IMR-90 (cell line): ENCODE data around the gene CAV3. TPM values are rescaled to one million over a fixed set of nuclear protein-coding genes. Genes with fewer than 3 reads are reported as not detected.

ENCODE experiments used
- ATAC-seq: fragments of 200-7000 bp; cut with Tn5 transposase; 2 replicates; pipeline ENCODE4 v1.9.1; 2020; ENCODE audit warnings: low read depth, mild to moderate bottlenecking, moderate library complexity
- BruUV-seq: library from RNA; stranded (reverse); fragments of 400-500 nt; replicated peaks from 2 replicates; lab custom pipeline; 2021; lab: Mats Ljungman, UMichigan
- CTCF ChIA-PET: fragments of 300-600 bp; formaldehyde crosslinking; extraction: SDS; loops from one replicate; lab custom pipeline; 2021; ENCODE audit warnings: antibody characterized with exemption; lab: Yijun Ruan, JAX
- POLR2A ChIA-PET: fragments of 300-600 bp; sonication (Branson Sonifier 250); formaldehyde crosslinking; loops from one replicate; lab custom pipeline; 2022; ENCODE audit warnings: antibody characterized with exemption; ENCODE audit not compliant: unreplicated experiment; lab: Charles Lee
- DNase-seq: peaks from one replicate; pipeline ENCODE4 v3.0.0; 2013
- H2AFZ ChIP-seq: replicated peaks from 2 replicates; pipeline ENCODE3; 2013; ENCODE audit warnings: low read length, mild to moderate bottlenecking; ENCODE audit not compliant: poor library complexity
- H2AK5ac ChIP-seq: 2 replicates; pipeline ENCODE4 v1.6.1; 2013; ENCODE audit warnings: low read depth, low read length, inconsistent platforms
- H2AK9ac ChIP-seq: replicated peaks from 2 replicates; pipeline ENCODE3; 2013; ENCODE audit warnings: mild to moderate bottlenecking, low read depth, low read length, moderate library complexity; ENCODE audit not compliant: poor library complexity
- H2BK120ac ChIP-seq: 2 replicates; pipeline ENCODE4 v1.6.1; 2013; ENCODE audit warnings: low read depth, low read length, inconsistent platforms
- H2BK15ac ChIP-seq: 3 replicates; pipeline ENCODE4 v1.6.1; 2013; ENCODE audit warnings: low read depth, low read length, inconsistent platforms
- H2BK20ac ChIP-seq: 2 replicates; pipeline ENCODE4 v1.6.1; 2013; ENCODE audit warnings: low read depth, mild to moderate bottlenecking, inconsistent platforms, low read length, moderate library complexity
- H2BK5ac ChIP-seq: 2 replicates; pipeline ENCODE4 v1.6.1; 2013; ENCODE audit warnings: mild to moderate bottlenecking, low read depth, low read length, inconsistent platforms; ENCODE audit not compliant: poor library complexity, severe bottlenecking
- H3K14ac ChIP-seq: replicated peaks from 2 replicates; pipeline ENCODE4 v1.6.1; 2013; ENCODE audit warnings: low read depth, low read length, inconsistent platforms
- H3K18ac ChIP-seq: 2 replicates; pipeline ENCODE4 v1.6.1; 2013; ENCODE audit warnings: low read depth, low read length, control low read depth
- H3K23ac ChIP-seq: 2 replicates; pipeline ENCODE4 v1.6.1; 2013; ENCODE audit warnings: low read depth, low read length, inconsistent platforms
- H3K27ac ChIP-seq: 2 replicates; pipeline ENCODE4 v1.5.1; 2013; ENCODE audit warnings: mild to moderate bottlenecking, control low read depth, low read length; ENCODE audit not compliant: insufficient read depth
- H3K27me3 ChIP-seq: 2 replicates; pipeline ENCODE4 v1.6.1; 2013; ENCODE audit warnings: low read length; ENCODE audit not compliant: control insufficient read depth, insufficient read depth
- H3K36me3 ChIP-seq: 2 replicates; pipeline ENCODE4 v1.6.1; 2013; ENCODE audit warnings: low read length, mixed read lengths; ENCODE audit not compliant: control insufficient read depth, insufficient read depth
- H3K4ac ChIP-seq: 2 replicates; pipeline ENCODE4 v1.6.1; 2013; ENCODE audit warnings: low read depth, low read length, inconsistent platforms
- H3K4me1 ChIP-seq: 2 replicates; pipeline ENCODE4 v1.6.1; 2013; ENCODE audit warnings: low read length, mixed read lengths; ENCODE audit not compliant: control insufficient read depth, insufficient read depth
- H3K4me2 ChIP-seq: 2 replicates; pipeline ENCODE4 v1.6.1; 2013; ENCODE audit warnings: low read depth, mild to moderate bottlenecking, control low read depth, low read length, moderate library complexity
- H3K4me3 ChIP-seq: 2 replicates; pipeline ENCODE4 v1.5.1; 2013; ENCODE audit warnings: low read depth, mild to moderate bottlenecking, control low read depth, low read length, moderate library complexity; ENCODE audit not compliant: insufficient read depth
- H3K56ac ChIP-seq: 2 replicates; pipeline ENCODE4 v1.6.1; 2013; ENCODE audit warnings: low read length, inconsistent platforms; ENCODE audit not compliant: insufficient read depth; ENCODE audit errors: extremely low read depth
- H3K79me1 ChIP-seq, 2 experiments: 2 replicates each; pipeline ENCODE4 v1.6.1; 2013; ENCODE audit warnings: low read length in 2 of 2, inconsistent platforms in 1 of 2, low read depth in 1 of 2
- H3K9ac ChIP-seq: 2 replicates; pipeline ENCODE4 v1.6.1; 2013; ENCODE audit warnings: low read depth, low read length, control low read depth
- H3K9me1 ChIP-seq: 2 replicates; pipeline ENCODE4 v1.6.1; 2013; ENCODE audit warnings: low read length, inconsistent platforms; ENCODE audit not compliant: insufficient read depth
- H3K9me3 ChIP-seq: 2 replicates; pipeline ENCODE4 v1.6.1; 2013; ENCODE audit warnings: low read length; ENCODE audit not compliant: control insufficient read depth, insufficient read depth
- H4K20me1 ChIP-seq: 2 replicates; pipeline ENCODE4 v1.6.1; 2013; ENCODE audit warnings: low read length, inconsistent platforms; ENCODE audit not compliant: insufficient read depth
- H4K5ac ChIP-seq: 2 replicates; pipeline ENCODE4 v1.6.1; 2013; ENCODE audit warnings: mild to moderate bottlenecking, low read depth, low read length, control low read depth
- H4K8ac ChIP-seq, 2 experiments: 2 replicates each; pipeline ENCODE4 v1.6.1; 2013; ENCODE audit warnings: low read depth in 2 of 2, low read length in 2 of 2, control low read depth in 1 of 2, inconsistent platforms in 1 of 2
- H4K91ac ChIP-seq: 2 replicates; pipeline ENCODE4 v1.6.1; 2013; ENCODE audit warnings: low read depth, low read length, inconsistent platforms; ENCODE audit not compliant: insufficient read depth
- BHLHE40 ChIP-seq: fragments of 150-350 bp; IDR thresholded peaks from 2 replicates; pipeline ENCODE4 v1.6.1; 2016; ENCODE audit warnings: mild to moderate bottlenecking, low read depth, low read length
- CTCF ChIP-seq: conservative IDR thresholded peaks from 2 replicates; pipeline ENCODE4 v1.5.1; 2012; ENCODE audit warnings: mild to moderate bottlenecking, low read depth, low read length, improper control_type of control experiment
- FOS ChIP-seq: fragments of 150-350 bp; IDR thresholded peaks from 2 replicates; pipeline ENCODE4 v1.6.1; 2016; ENCODE audit warnings: low read depth, low read length
- MAFK ChIP-seq: IDR thresholded peaks from 2 replicates; pipeline ENCODE4 v1.6.1; 2012; ENCODE audit warnings: low read depth, low read length, improper control_type of control experiment
- NFE2L2 ChIP-seq: fragments of 150-350 bp; IDR thresholded peaks from 2 replicates; pipeline ENCODE4 v1.6.1; 2016; ENCODE audit warnings: low read depth, mild to moderate bottlenecking, low read length
- WGBS, 2 experiments: methylation state at CpG; one replicate each; pipeline versions ENCODE4 v1.1.5 to v1.1.7; 2013; ENCODE audit warnings: missing lambda C conversion rate in 2 of 2; ENCODE audit not compliant: insufficient read length in 1 of 2; ENCODE audit errors: extremely low coverage in 2 of 2; 5-methylcytosine and 5-hydroxymethylcytosine counted together
- dilution Hi-C: fragments of 300-500 bp; cut with HindIII; formaldehyde crosslinking; loops from one replicate; pipeline ENCODE4 v1.14.3; 2018; ENCODE audit warnings: low sequenced_read_pairs; ENCODE audit not compliant: unreplicated experiment
- in situ Hi-C: fragments of 300-500 bp; cut with MboI; formaldehyde crosslinking; loops from 3 replicates; pipeline ENCODE4 v1.14.3; 2019; ENCODE audit warnings: low sequenced_read_pairs, inconsistent platforms, mixed read lengths
- intact Hi-C: fragments of 100-400 bp; cut with micrococcal nuclease; formaldehyde crosslinking; loops from 2 replicates; pipeline ENCODE4 v1.10.0; 2022
- polyA plus RNA-seq, 3 experiments: library from polyadenylated mRNA; depleted of rRNA; stranded (reverse); fragments of >200 nt; gene quantifications; 2 replicates each; pipeline ENCODE4 v1.2.3, GENCODE V29; 2012; ENCODE audit warnings: low replicate concordance in 1 of 3
- total RNA-seq: library from RNA; depleted of rRNA; stranded (reverse); fragments of >200 nt; gene quantifications from 2 replicates; pipeline ENCODE4 v1.2.3, GENCODE V29; 2012
- TF ChIP-seq, protein P1 (sequence below): fragments of 150-350 bp; IDR thresholded peaks from 2 replicates; pipeline ENCODE4 v1.6.1; 2017; ENCODE audit warnings: mild to moderate bottlenecking, antibody characterized with exemption, low read length, low read depth

Gene CAV3
- total and polyA plus RNA-seq, 2 of the 4 experiments (the other 2 are of a cell fraction), result 0.17 to 0.36 TPM

- Histone ChIP-seq H3K23ac (no peak overlapping the region), H2AFZ (no peak overlapping the region), H3K14ac (no peak overlapping the region), H3K4ac (no peak overlapping the region), H3K18ac (no peak overlapping the region), H3K4me2 (no peak overlapping the region), H3K36me3 (no peaks in the 10 kb centered on the region), H2BK5ac (no peak overlapping the region), H2BK20ac (no peak overlapping the region), H4K5ac (no peak overlapping the region), H3K27me3 (peaks cover under 1% of the 10 kb centered on the region; the same call in 1 of the 2 replicates), H2AK9ac (no peak overlapping the region), H3K4me3 (no peak overlapping the region), H4K20me1 (no peaks in the 10 kb centered on the region), H3K9me1 (no peaks in the 10 kb centered on the region; the same call in 1 of the 2 replicates), H4K8ac (no peak overlapping the region), H2BK120ac (no peak overlapping the region), H3K56ac (no peak overlapping the region), H3K79me1 (no peaks in the 10 kb centered on the region; a peak in 1 of 4 replicates), H3K9me3 (no peaks in the 10 kb centered on the region), H3K27ac (no peak overlapping the region), H4K91ac (no peak overlapping the region), H3K4me1 (no peaks in the 10 kb centered on the region), H3K9ac (no peak overlapping the region), H2AK5ac (no peak overlapping the region), H2BK15ac (no peak overlapping the region)
- no TSS peak for BruUV-seq
- DNase-seq, result no peak
- ATAC-seq, result no peak
- in situ Hi-C loops (loop anchor here (25.0 kb wide), 1 partner anchor 300 kb away; no protein-coding TSS in a partner anchor), intact Hi-C loops (no loop called here), dilution Hi-C loops (no loop called here)
- no CpG with 5 or more reads among the region's 5 CpGs for WGBS, 2 experiments
- CTCF ChIA-PET, result no interaction called here
- POLR2A ChIA-PET, result no interaction called here
- TF ChIP-seq FOS (no peak), NFE2L2 (no peak), MAFK (no peak), BHLHE40 (no peak), CTCF (no peak)
- TF ChIP-seq, protein P1, sequence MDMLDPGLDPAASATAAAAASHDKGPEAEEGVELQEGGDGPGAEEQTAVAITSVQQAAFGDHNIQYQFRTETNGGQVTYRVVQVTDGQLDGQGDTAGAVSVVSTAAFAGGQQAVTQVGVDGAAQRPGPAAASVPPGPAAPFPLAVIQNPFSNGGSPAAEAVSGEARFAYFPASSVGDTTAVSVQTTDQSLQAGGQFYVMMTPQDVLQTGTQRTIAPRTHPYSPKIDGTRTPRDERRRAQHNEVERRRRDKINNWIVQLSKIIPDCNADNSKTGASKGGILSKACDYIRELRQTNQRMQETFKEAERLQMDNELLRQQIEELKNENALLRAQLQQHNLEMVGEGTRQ, result no peak
Observed at GRCh38 chr3:8761866-8762265, 28.3 kb downstream of the CAV3 start.
